Lower leg skin (tissue), 3 donors: ENCODE results near the gene IGSF22.

Experiments used
- CTCF ChIP-seq, 3 donors: fragments of 450-650 bp; IDR thresholded peaks; one replicate each; pipeline ENCODE4 v1.5.1; 2016; ENCODE audit warnings: antibody characterized with exemption in 3 of 3, mild to moderate bottlenecking in 3 of 3, moderate library complexity in 2 of 3
- POLR2A ChIP-seq, 2 donors: fragments of 450-650 bp; IDR thresholded peaks; one replicate each; pipeline ENCODE4 v1.6.1; 2016 to 2017; ENCODE audit warnings: antibody characterized with exemption in 2 of 2, mild to moderate bottlenecking in 1 of 2, moderate library complexity in 1 of 2

DNA sequence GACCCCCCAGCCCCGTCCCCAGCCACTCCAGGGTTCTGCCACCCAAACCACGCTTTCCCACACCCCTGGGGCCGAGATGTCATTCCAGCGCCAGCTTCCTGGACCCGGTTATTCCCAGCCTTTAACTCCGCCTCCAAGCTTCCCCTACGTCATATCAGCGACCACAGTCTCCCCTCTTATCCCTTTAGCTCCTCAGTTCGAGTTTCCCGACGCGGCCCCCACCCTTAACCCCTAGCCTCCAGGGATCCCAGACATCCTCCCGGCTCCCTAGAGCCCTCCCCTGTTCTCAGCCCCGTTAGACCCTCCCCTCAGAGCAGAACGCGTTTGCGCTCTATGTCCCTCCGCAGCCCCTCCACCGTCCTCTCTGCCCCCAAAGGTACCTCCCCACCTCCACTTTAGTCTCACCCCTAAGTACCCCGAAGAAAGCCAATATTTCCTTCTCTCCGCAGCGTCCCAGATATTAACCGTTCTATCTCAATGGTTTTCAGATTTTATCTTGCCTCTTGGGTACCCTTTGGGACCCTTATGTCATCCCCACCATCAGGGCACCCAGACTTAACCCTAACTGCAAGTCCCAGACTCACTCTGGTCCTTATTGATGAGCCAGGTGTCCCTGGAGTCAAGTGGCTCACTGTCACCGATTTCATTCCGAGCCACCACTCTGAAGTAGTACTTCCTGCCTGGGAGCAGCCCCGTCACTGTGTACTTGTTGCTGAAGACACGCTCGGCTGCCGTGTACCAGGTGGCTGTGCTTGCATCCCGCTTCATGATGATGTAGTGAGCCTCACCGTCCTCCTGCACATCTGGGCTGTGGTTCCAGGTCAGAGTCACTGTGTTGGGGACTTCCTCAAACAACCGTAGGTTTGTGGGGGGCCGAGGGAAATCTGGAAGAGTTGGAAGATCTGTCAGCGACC is 19.4 kb downstream of the IGSF22 start:
- TF ChIP-seq CTCF (IDR thresholded peaks at IDR 0.05) (no peak), POLR2A (IDR thresholded peaks at IDR 0.05) (no peak)
